Natural killer cell (primary cell): ENCODE measurements around the gene CRTAP. TPM values are rescaled to one million over a fixed set of nuclear protein-coding genes. Genes with fewer than 3 reads are reported as not detected.

Experiments used
- ATAC-seq, 3 donors: fragments of 150-1000 bp in 2 of 3; fragments of 200-7000 bp in 1 of 3; cut with Tn5 transposase; 1 replicate in 1 of 3; 2 replicates in 2 of 3; pipeline ENCODE4 v1.10.0; 2021; ENCODE audit warnings: mild to moderate bottlenecking in 2 of 3, moderate library complexity in 2 of 3
- DNase-seq, 2 donors: peaks; one replicate each; pipeline versions ENCODE4 v3.0.0 to v3.0.0-alpha.2; 2013 to 2021; ENCODE audit warnings: mixed read lengths in 1 of 2
- H3K27ac ChIP-seq: one replicate; pipeline ENCODE4 v1.5.1; 2013; ENCODE audit warnings: mild to moderate bottlenecking, low read length
- H3K27me3 ChIP-seq: one replicate; pipeline ENCODE4 v1.6.1; 2013; ENCODE audit warnings: low read length; ENCODE audit not compliant: control insufficient read depth, insufficient read depth
- H3K36me3 ChIP-seq: one replicate; pipeline ENCODE4 v1.6.1; 2013; ENCODE audit warnings: low read length; ENCODE audit not compliant: control insufficient read depth, insufficient read depth
- H3K4me1 ChIP-seq: one replicate; pipeline ENCODE4 v1.6.1; 2013; ENCODE audit warnings: low read length; ENCODE audit not compliant: control insufficient read depth, insufficient read depth
- H3K4me3 ChIP-seq: one replicate; pipeline ENCODE4 v1.5.1; 2013; ENCODE audit warnings: low read length
- H3K9me3 ChIP-seq: one replicate; pipeline ENCODE4 v1.6.1; 2013; ENCODE audit warnings: low read length; ENCODE audit not compliant: control insufficient read depth, insufficient read depth
- H3K27ac Mint-ChIP-seq, 2 donors: one replicate each; pipeline ENCODE4 v1.8.0; 2022; ENCODE audit warnings: mild to moderate bottlenecking in 2 of 2, mixed read lengths in 2 of 2, moderate library complexity in 1 of 2
- H3K27me3 Mint-ChIP-seq, 2 donors: one replicate each; pipeline ENCODE4 v1.8.0; 2022; ENCODE audit warnings: low read depth in 2 of 2, mixed read lengths in 2 of 2
- H3K36me3 Mint-ChIP-seq: one replicate; pipeline ENCODE4 v1.8.0; 2022; ENCODE audit warnings: mixed read lengths
- H3K4me1 Mint-ChIP-seq, 2 donors: one replicate each; pipeline ENCODE4 v1.8.0; 2022; ENCODE audit warnings: mixed read lengths in 2 of 2
- H3K4me3 Mint-ChIP-seq: one replicate; pipeline ENCODE4 v1.8.0; 2022; ENCODE audit warnings: mild to moderate bottlenecking, moderate library complexity, mixed read lengths
- H3K9me3 Mint-ChIP-seq, 2 donors: one replicate each; pipeline ENCODE4 v1.8.0; 2022; ENCODE audit warnings: mixed read lengths in 2 of 2
- CTCF ChIP-seq: fragments of 200-600 bp; IDR thresholded peaks from one replicate; pipeline ENCODE4 v1.8.0; 2022; ENCODE audit warnings: antibody characterized with exemption
- WGBS: methylation state at CpG from one replicate; pipeline ENCODE4 v1.1.7; 2013; ENCODE audit warnings: missing lambda C conversion rate; ENCODE audit not compliant: insufficient coverage; 5-methylcytosine and 5-hydroxymethylcytosine counted together
- intact Hi-C: fragments of 100-400 bp; cut with micrococcal nuclease; formaldehyde crosslinking; loops from one replicate; pipeline ENCODE4 v1.14.2; 2022
- total RNA-seq, 4 donors: library from RNA; stranded (reverse); fragments of 120-200 nt in 1 of 4; gene quantifications; one replicate each; pipeline versions ENCODE4 v1.2.3 to v1.2.4, GENCODE V29; 2013 to 2022

The CRTAP gene
- total RNA-seq, 3 donors from 2014 or later (not counting 1 experiment from before 2014, with no cell fraction given) = 32.4 to 38.2 (median 37.9) TPM

GRCh38 chr3:33099701-33100100 lies 14.1 kb upstream of the CRTAP start:
- peaks cover 0 to 4% of the 10 kb centered on the region in 2 donors for H3K27me3 Mint-ChIP-seq

GRCh38 chr3:33100229-33100628 lies 13.6 kb upstream of the CRTAP start:
- no peak overlapping the region for H3K27ac Mint-ChIP-seq
- DNase-seq (no peak), ATAC-seq (no peak)
- Histone ChIP-seq H3K9me3 (no peaks in the 10 kb centered on the region), H3K36me3 (no peaks in the 10 kb centered on the region), H3K4me3 (no peak overlapping the region), H3K27me3 (no peaks in the 10 kb centered on the region), H3K4me1 (peaks cover 17% of the 10 kb centered on the region), H3K27ac (no peak overlapping the region)
- no peak overlapping the region for H3K4me3 Mint-ChIP-seq
- peaks cover 0 to 4% of the 10 kb centered on the region in 2 donors for H3K27me3 Mint-ChIP-seq
- H3K9me3 Mint-ChIP-seq = no peaks in the 10 kb centered on the region
- 83% methylated on average over 2 of the region's 2 CpGs for WGBS
- peaks cover 12 to 13% of the 10 kb centered on the region in 2 donors for H3K4me1 Mint-ChIP-seq
- intact Hi-C loops = no loop called here
- TF ChIP-seq CTCF = no peak
- H3K36me3 Mint-ChIP-seq = no peaks in the 10 kb centered on the region

More at GRCh38 chr3:33099701-33100100, 14.1 kb upstream of the CRTAP start:
- intact Hi-C loops = loop anchor here (5.0 kb wide), 1 partner anchor 343 kb away; the partner anchor contains the start of gene UBP1
- no peaks in the 10 kb centered on the region for H3K9me3 ChIP-seq
- Mint-ChIP-seq H3K4me1 (peaks cover 12 to 14% of the 10 kb centered on the region in 2 donors), H3K9me3 (no peaks in the 10 kb centered on the region), H3K36me3 (no peaks in the 10 kb centered on the region), H3K4me3 (no peak overlapping the region), H3K27ac (no peak overlapping the region)
- H3K36me3 ChIP-seq = no peaks in the 10 kb centered on the region
- no peak for TF ChIP-seq CTCF
- H3K4me1 ChIP-seq = peaks cover 18% of the 10 kb centered on the region
- DNase-seq (no peak), ATAC-seq (no peak)
- H3K4me3 ChIP-seq = no peak overlapping the region
- WGBS = 94% methylated on average over 3 of the region's 3 CpGs
- no peak overlapping the region for H3K27ac ChIP-seq
- no peaks in the 10 kb centered on the region for H3K27me3 ChIP-seq

GRCh38 chr3:33103034-33103433 lies 10.8 kb upstream of the CRTAP start:
- Histone ChIP-seq H3K4me1 (no peaks in the 10 kb centered on the region), H3K4me3 (no peak overlapping the region), H3K27ac (no peak overlapping the region), H3K9me3 (no peaks in the 10 kb centered on the region), H3K36me3 (no peaks in the 10 kb centered on the region), H3K27me3 (no peaks in the 10 kb centered on the region)
- ATAC-seq (no peak), DNase-seq (no peak)
- H3K36me3 Mint-ChIP-seq = no peaks in the 10 kb centered on the region
- H3K4me3 Mint-ChIP-seq = no peak overlapping the region
- intact Hi-C loops = no loop called here
- H3K27me3 Mint-ChIP-seq = peaks cover 12 to 15% of the 10 kb centered on the region in 2 donors
- WGBS = 96% methylated on average over 3 of the region's 3 CpGs
- no peaks in the 10 kb centered on the region for H3K9me3 Mint-ChIP-seq
- H3K27ac Mint-ChIP-seq = no peak overlapping the region
- H3K4me1 Mint-ChIP-seq = no peaks in the 10 kb centered on the region
- TF ChIP-seq CTCF = no peak

GRCh38 chr3:33103480-33103879 lies 10.3 kb upstream of the CRTAP start:
- Histone ChIP-seq H3K4me3 (no peak overlapping the region), H3K9me3 (no peaks in the 10 kb centered on the region), H3K27me3 (no peaks in the 10 kb centered on the region), H3K36me3 (no peaks in the 10 kb centered on the region), H3K27ac (no peak overlapping the region), H3K4me1 (no peaks in the 10 kb centered on the region)
- Mint-ChIP-seq H3K4me3 (no peak overlapping the region), H3K27me3 (peaks cover 12 to 15% of the 10 kb centered on the region in 2 donors), H3K36me3 (no peaks in the 10 kb centered on the region), H3K27ac (no peak overlapping the region), H3K9me3 (no peaks in the 10 kb centered on the region), H3K4me1 (no peaks in the 10 kb centered on the region)
- no peak for ATAC-seq
- WGBS = 88% methylated on average over 2 of the region's 3 CpGs
- DNase-seq = no peak
- TF ChIP-seq CTCF = no peak
- intact Hi-C loops = no loop called here
